ENCODE data around the gene MCM6.
A peak's percentile ranks its signal among the peaks of the same experiment; 100 is the strongest.
"Not testable (repeated sequence)": the region's sequence is repeated elsewhere in the genome, so short reads cannot be mapped to it uniquely, and the experiment has no call there.

MCM6 gene

DNA sequence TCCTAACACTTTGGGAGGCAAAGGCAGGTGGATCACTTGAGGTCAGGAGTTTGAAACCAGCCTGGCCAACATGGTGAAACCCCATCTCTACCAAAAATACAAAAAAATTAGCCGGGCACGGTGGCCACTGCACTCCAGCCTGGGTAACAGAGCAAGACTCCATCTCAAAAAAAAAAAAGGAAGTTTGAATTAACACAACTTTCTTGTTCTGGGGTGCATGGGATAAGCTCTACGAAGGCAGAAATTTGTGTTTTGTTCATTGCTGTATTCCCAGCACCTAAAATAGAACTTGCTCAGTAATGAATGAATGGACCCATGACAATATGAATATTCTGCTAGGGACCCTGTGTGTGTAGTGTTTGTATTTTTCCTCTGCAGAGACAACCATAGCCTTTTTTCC lies 68.4 kb downstream of the MCM6 start:
- ATAC-seq (replicated peaks; ENCODE audit: extremely low read depth, poor library complexity, severe bottlenecking); H3K9me3 Mint-ChIP-seq; H3K36me3 Mint-ChIP-seq (ENCODE audit: insufficient read depth); H3K27me3 Mint-ChIP-seq; H3K27ac Mint-ChIP-seq (ENCODE audit: low read depth); H3K4me3 Mint-ChIP-seq; DNase-seq (ENCODE audit: low spot score in 2 of 2); H3K4me1 Mint-ChIP-seq: not testable (repeated sequence)

DNA sequence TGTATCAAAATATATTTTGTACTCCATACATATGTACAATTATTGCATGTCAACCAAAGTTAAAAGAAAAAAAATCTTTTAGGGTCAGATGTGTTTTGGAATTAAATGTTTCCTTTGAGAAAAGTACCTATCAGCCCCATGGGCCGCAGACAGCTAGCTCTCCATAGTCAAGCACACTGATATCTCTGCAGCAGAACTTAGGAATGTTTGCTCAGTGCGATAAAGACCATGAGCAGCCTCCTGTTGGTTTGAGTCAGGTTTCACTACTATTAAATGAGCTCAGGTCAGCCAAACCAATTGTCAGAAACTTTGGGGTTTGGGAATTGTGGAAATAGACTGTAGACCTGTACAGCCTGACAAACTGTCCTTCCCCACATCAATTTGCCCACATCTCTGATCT lies 73.0 kb downstream of the MCM6 start:
- no peaks in the 10 kb centered on the region for H3K4me1 Mint-ChIP-seq
- no peaks in the 10 kb centered on the region for H3K27me3 Mint-ChIP-seq
- no peaks in the 10 kb centered on the region for H3K36me3 Mint-ChIP-seq (ENCODE audit: insufficient read depth)
- ATAC-seq (replicated peaks; ENCODE audit: extremely low read depth, poor library complexity, severe bottlenecking) (no peak), DNase-seq (ENCODE audit: low spot score in 2 of 2) (no peak)
- peaks cover 4% of the 10 kb centered on the region for H3K9me3 Mint-ChIP-seq
- H3K4me3 Mint-ChIP-seq: no peak overlapping the region
- no peak overlapping the region for H3K27ac Mint-ChIP-seq (ENCODE audit: low read depth)

DNA sequence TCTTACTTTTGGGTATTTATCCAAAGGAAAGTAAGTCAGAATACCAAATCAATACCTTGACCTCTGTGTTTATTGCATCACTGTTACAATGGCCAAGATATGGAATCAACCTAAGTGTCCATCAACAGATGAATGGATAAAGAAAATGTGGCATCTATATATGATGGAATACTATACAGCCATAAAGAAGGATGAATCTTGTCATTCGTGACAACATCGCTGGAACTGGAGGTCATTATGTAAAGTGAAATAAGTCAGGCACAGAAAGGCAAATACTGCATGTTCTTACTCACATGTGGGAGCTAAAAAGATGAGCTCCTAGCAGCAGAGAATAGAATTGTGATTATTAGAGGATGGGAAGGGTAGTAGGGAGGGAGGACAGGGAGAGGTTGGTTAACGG lies 73.9 kb downstream of the MCM6 start:
- Mint-ChIP-seq H3K9me3 (peaks cover 4% of the 10 kb centered on the region), H3K4me1 (no peaks in the 10 kb centered on the region), H3K36me3 (ENCODE audit: insufficient read depth) (no peaks in the 10 kb centered on the region), H3K27me3 (no peaks in the 10 kb centered on the region), H3K27ac (ENCODE audit: low read depth) (no peak overlapping the region), H3K4me3 (no peak overlapping the region)
- DNase-seq (ENCODE audit: low spot score in 2 of 2) (no peak), ATAC-seq (replicated peaks; ENCODE audit: extremely low read depth, poor library complexity, severe bottlenecking) (no peak)

DNA sequence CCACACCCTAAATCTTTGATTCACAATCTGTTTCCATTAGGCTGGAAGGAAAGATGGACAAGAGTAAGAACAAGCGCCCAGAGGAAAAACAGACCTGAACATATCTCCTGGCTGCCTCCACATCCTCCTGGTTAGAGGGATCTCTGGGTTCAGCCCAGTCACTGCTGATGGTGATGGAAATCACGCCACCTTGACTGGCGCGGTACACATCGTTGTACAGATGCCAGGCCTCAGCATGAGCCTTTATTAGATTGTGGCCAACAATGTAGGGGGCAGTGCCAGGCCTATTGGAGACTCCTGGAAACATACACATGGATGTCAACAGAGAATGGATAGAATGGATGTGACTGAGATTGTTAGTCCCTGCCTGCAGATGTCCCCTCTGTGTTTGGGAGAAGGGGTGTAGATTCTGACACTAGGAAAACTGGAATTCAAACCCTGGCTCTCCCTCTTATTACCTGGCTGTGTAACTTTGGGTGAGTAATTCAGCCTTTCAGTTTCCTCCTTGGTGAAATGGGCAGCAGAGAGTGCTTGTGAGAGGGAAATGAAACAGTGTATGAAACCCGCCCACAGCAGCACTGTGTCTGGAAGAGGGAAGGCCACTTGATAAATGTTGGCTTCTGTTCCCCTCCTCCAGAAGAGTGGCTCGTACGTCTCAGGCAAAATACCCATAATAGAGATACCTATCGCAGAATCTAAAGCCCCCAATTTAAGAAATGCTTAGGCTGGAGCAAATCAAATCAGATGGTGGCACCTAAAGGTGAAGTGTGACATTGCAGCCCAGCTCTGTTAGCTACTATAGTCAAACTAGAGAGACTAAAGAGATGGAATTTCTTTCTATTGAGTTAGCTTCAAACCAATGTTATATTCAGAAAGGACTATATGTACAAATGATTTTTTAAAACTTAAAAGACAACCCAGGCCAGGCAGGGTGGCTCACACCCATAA lies 75.5 kb downstream of the MCM6 start:
- Mint-ChIP-seq H3K36me3 (ENCODE audit: insufficient read depth) (no peaks in the 10 kb centered on the region), H3K4me1 (no peaks in the 10 kb centered on the region), H3K9me3 (peaks cover 4% of the 10 kb centered on the region), H3K27ac (ENCODE audit: low read depth) (no peak overlapping the region), H3K27me3 (no peaks in the 10 kb centered on the region), H3K4me3 (no peak overlapping the region)
- no peak for DNase-seq (ENCODE audit: low spot score in 2 of 2)
- no peak for ATAC-seq (replicated peaks; ENCODE audit: extremely low read depth, poor library complexity, severe bottlenecking)

DNA sequence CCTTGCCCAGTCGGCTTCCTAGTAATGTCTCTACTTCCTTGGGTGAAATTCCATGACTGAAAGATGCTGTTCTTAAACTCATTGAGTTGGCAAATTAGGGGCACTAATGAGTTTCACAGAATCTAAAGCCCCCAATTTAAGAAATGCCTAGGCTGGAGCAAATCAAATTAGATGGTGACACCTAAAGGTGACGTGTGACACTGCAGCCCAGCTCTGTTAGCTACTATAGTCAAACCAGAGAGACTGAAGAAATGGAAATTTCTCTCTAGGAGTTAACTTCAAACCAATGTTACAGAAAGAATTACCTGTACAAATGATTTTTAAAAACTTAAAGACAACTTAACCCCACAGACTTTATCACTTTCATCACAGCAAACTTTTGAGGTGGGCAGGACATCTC lies 76.5 kb downstream of the MCM6 start:
- DNase-seq (ENCODE audit: low spot score in 2 of 2) (no peak), ATAC-seq (replicated peaks; ENCODE audit: extremely low read depth, poor library complexity, severe bottlenecking) (no peak)
- no peaks in the 10 kb centered on the region for H3K4me1 Mint-ChIP-seq
- H3K27ac Mint-ChIP-seq (ENCODE audit: low read depth): no peak overlapping the region
- H3K27me3 Mint-ChIP-seq: no peaks in the 10 kb centered on the region
- peaks cover 4% of the 10 kb centered on the region for H3K9me3 Mint-ChIP-seq
- no peak overlapping the region for H3K4me3 Mint-ChIP-seq
- H3K36me3 Mint-ChIP-seq (ENCODE audit: insufficient read depth): peaks cover 1% of the 10 kb centered on the region

DNA sequence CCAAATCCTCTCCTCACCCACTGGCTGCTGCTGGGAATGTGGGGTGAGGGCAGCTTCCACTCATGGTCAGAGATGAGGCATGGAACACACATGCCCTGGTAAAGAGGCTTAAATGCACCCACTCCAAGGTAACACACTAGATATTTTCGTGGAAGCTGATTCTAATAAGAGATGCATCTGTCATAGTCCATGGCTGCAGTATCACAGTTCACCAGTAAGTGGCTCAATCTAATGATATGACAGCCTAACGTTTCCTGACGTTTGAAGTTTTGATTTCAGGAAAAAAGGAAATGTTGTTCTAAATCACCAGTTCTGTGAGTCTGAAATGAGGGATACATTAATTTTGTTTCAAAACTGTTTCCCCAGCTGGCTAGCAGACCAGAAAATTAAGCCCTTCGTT lies 77.5 kb downstream of the MCM6 start:
- Mint-ChIP-seq H3K4me3 (no peak overlapping the region), H3K4me1 (no peaks in the 10 kb centered on the region), H3K9me3 (peaks cover 4% of the 10 kb centered on the region), H3K27me3 (no peaks in the 10 kb centered on the region), H3K27ac (ENCODE audit: low read depth) (no peak overlapping the region), H3K36me3 (ENCODE audit: insufficient read depth) (peaks cover 1% of the 10 kb centered on the region)
- DNase-seq (ENCODE audit: low spot score in 2 of 2): no peak
- ATAC-seq (replicated peaks; ENCODE audit: extremely low read depth, poor library complexity, severe bottlenecking): no peak

DNA sequence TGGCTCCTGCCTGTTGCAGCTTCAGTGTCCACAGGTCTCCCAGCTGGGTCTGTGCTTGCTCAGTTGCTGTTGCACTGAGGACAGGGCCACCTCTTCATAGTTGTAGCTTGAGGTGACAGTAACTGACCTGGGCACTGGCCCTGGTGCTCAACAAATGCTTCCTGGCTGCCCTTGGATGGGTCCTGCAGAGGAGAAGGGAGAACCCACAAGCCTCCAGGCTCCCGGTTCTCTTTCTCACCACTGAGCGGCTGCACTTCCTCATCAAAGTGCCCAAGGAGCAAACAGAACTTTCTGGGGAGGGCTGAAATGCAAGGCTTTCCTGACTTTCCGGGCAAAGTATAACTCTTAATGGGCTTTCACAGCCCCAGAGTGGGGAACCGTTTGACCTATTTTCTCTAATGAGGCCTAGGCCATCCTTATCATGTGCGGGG lies 78.0 kb downstream of the MCM6 start:
- no peak for DNase-seq (ENCODE audit: low spot score in 2 of 2)
- H3K36me3 Mint-ChIP-seq (ENCODE audit: insufficient read depth): peaks cover 1% of the 10 kb centered on the region
- H3K4me1 Mint-ChIP-seq: no peaks in the 10 kb centered on the region
- H3K27me3 Mint-ChIP-seq: no peaks in the 10 kb centered on the region
- H3K27ac Mint-ChIP-seq (ENCODE audit: low read depth): no peak overlapping the region
- peaks cover 4% of the 10 kb centered on the region for H3K9me3 Mint-ChIP-seq
- ATAC-seq (replicated peaks; ENCODE audit: extremely low read depth, poor library complexity, severe bottlenecking): no peak
- no peak overlapping the region for H3K4me3 Mint-ChIP-seq

DNA sequence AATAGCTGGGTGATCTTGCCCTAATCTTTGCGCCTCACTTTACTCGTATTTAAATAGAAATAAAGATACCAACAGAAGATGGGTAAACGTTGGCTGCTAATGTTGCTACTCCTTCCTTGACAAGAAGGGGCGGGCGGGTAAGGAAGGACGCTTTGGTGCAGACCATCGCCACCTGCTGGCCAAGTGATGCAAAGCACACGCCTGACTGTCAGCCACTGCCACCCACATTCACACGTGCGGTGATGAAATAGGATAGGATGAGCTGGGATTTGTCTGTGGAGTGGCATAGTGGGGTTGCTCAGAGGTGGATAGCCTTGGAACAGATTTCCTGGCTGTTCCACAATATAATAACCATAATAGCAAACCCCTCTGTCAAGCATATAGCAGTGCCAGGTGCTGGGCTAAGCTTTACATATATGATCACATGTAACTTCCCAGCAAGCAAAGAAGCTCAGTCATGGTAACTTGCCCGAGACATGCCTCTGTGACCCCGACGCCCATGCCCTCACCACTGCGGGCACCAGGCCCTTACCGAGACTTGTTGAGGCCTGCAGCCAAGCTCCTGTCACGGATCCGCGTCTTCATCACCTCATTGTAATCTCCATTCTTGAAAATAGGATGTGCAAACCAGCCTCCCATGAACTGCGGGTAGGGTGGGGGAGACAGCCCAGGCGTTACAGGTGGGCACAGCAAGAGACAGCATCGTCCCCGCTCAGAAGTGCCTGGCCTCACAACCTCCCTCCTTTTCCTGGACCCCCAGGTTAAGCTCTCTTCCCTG lies 78.6 kb downstream of the MCM6 start:
- no peak overlapping the region for H3K27ac Mint-ChIP-seq (ENCODE audit: low read depth)
- no peak overlapping the region for H3K4me3 Mint-ChIP-seq

DNA sequence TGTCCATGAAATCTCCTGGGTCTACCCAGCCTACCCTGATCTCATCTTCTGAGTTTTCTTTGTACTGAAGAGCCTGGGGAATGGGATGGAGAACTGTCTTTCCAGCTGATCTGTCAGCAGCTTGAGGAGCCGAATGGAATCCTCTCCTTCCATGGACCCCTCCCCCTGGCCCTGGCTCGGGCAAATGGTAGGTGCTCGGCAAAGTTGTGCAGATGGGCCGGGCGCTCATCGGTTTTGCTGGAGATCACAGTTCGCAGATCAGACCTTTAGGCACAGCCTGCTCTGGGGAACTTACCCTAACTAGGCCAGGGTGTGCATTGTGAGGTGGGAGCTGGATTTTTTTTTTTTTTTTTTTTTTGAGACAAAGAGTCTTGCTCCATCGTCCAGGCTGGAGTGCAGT lies 79.6 kb downstream of the MCM6 start:
- Mint-ChIP-seq H3K27ac (ENCODE audit: low read depth) (no peak overlapping the region), H3K4me1 (peaks cover 4% of the 10 kb centered on the region), H3K4me3 (no peak overlapping the region), H3K36me3 (ENCODE audit: insufficient read depth) (peaks cover 1% of the 10 kb centered on the region), H3K9me3 (no peaks in the 10 kb centered on the region), H3K27me3 (no peaks in the 10 kb centered on the region)
- DNase-seq (ENCODE audit: low spot score in 2 of 2): no peak
- no peak for ATAC-seq (replicated peaks; ENCODE audit: extremely low read depth, poor library complexity, severe bottlenecking)

More for the DNA sequence above, 78.6 kb downstream of the MCM6 start:
- peaks cover 1% of the 10 kb centered on the region for H3K36me3 Mint-ChIP-seq (ENCODE audit: insufficient read depth)
- peaks cover 4% of the 10 kb centered on the region for H3K9me3 Mint-ChIP-seq
- no peaks in the 10 kb centered on the region for H3K4me1 Mint-ChIP-seq
- no peaks in the 10 kb centered on the region for H3K27me3 Mint-ChIP-seq
- DNase-seq (ENCODE audit: low spot score in 2 of 2) (peak; percentile 58 to 63), ATAC-seq (replicated peaks; ENCODE audit: extremely low read depth, poor library complexity, severe bottlenecking) (peak; percentile 69)

DNA sequence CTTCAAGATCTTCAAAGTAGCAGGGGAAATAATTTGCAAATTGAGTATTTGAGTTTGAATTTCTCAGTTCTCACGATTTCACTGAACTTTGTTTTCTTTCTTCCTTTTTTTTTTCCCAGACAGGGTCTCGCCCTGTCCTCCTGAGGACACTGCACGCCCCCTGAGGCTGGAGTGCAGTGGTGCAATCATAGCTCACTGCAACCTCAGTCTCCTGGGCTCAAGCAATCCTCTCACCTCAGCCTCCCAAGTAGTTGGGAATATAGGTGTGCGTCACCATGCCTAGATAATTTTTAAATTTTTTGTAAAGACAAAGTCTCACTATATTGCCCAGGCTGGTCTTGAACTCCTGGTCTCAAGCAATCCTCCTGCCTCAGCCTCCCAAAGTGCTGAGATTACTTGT lies 80.6 kb downstream of the MCM6 start:
- not testable (repeated sequence) for ATAC-seq (replicated peaks; ENCODE audit: extremely low read depth, poor library complexity, severe bottlenecking); H3K36me3 Mint-ChIP-seq (ENCODE audit: insufficient read depth); H3K27me3 Mint-ChIP-seq; DNase-seq (ENCODE audit: low spot score in 2 of 2); H3K9me3 Mint-ChIP-seq; H3K4me3 Mint-ChIP-seq; H3K27ac Mint-ChIP-seq (ENCODE audit: low read depth); H3K4me1 Mint-ChIP-seq

DNA sequence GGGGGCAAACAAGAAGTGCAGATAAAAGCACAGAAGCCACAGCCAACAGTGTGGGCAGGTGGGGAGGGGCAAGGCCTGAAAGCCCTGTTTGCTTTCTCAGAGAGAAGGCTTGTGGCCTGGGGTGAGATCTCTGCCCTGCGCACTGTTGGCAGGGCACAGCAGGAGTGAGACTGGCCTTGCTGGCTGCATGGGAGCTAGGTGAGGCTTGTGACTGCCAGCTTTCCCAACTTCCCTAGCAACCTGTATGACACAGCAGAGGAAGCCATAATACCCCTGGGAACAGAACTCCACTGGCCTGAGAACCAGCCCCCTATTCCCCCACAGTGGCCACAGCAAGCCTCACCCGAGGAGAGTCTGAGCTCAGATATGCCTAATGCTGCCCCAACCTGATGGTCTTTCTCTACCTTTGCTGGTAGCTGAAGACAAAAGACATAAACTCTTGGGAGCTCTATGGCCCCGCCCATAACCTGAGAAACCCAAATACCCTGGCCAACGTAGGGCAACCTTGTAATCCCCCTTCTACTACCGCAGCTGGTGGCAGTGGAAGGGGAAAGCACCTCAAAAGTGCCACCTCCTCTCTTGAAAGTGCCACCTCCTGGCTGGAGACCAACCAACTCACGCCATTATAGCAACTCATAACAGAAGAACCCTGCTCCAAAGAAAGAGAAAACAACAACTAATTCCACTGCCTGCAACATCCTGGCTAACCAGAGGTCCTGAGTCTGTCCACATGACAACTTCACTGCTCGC lies 83.7 kb downstream of the MCM6 start:
- Mint-ChIP-seq H3K4me3 (no peak overlapping the region), H3K36me3 (ENCODE audit: insufficient read depth) (peaks cover 1% of the 10 kb centered on the region), H3K27ac (ENCODE audit: low read depth) (no peak overlapping the region), H3K4me1 (peaks cover 8% of the 10 kb centered on the region), H3K27me3 (no peaks in the 10 kb centered on the region), H3K9me3 (no peaks in the 10 kb centered on the region)
- peak; percentile 55 for ATAC-seq (replicated peaks; ENCODE audit: extremely low read depth, poor library complexity, severe bottlenecking)
- no peak for DNase-seq (ENCODE audit: low spot score in 2 of 2)

DNA sequence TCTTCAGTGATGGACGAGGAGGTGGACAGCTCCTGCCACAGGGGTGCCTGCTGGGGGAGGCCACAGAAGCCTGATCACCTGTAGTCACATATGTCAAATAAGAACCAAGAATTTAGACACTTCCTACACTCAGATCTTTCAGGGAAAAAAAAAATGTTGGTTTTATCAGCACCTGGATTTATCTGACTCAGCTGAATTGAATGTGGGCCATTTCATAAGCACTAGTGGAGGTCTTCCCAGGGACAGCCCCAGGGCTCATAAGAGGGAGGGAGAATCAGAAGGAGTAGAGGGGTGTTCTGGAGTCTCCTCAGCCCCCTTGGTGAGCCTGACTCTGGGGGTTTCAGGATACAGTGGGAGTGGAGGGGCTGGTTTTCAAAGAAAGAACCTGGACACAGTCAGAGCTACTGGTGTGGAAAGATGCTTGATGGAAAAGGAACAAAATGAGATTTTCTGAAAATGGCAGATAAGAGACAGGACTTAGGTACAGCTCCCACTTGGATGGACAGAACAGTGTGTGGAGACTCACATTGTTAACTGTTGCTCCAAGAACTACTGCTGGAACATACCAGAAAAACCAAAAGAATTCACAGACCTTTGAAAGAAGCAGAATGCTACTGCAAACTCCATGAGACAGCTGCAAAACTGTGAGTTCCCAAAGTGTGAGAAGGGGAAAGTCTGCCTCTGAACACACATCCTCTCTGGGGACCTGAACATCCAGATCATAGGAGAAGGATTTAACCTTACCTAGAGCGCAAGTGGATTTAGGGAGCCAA lies 84.6 kb downstream of the MCM6 start:
- Mint-ChIP-seq H3K27me3 (no peaks in the 10 kb centered on the region), H3K9me3 (no peaks in the 10 kb centered on the region), H3K4me1 (peaks cover 8% of the 10 kb centered on the region), H3K36me3 (ENCODE audit: insufficient read depth) (peaks cover 2% of the 10 kb centered on the region), H3K4me3 (no peak overlapping the region), H3K27ac (ENCODE audit: low read depth) (no peak overlapping the region)
- DNase-seq (ENCODE audit: low spot score in 2 of 2) (no peak), ATAC-seq (replicated peaks; ENCODE audit: extremely low read depth, poor library complexity, severe bottlenecking) (no peak)

Measured in central memory CD8-positive, alpha-beta T cell (primary cell).